Tibial artery (tissue), 4 donors: ENCODE data around the gene CCNL1.

Experiments
- DNase-seq, 2 donors: peaks; one replicate each; pipeline ENCODE4 v3.0.0-alpha.2; 2019
- H3K27ac ChIP-seq, 2 donors: fragments of 200-600 bp; sonication (generic) in 1 of 2; 1 replicate in 1 of 2; 2 replicates in 1 of 2; pipeline ENCODE4 v1.5.1; 2018 to 2019; ENCODE audit warnings: mild to moderate bottlenecking in 1 of 2
- H3K27me3 ChIP-seq, 2 donors: fragments of 200-600 bp; sonication (generic) in 1 of 2; one replicate each; pipeline versions ENCODE4 v1.5.1 to v1.6.0; 2016 to 2019
- H3K36me3 ChIP-seq, 3 donors: fragments of 200-600 bp; sonication (generic) in 2 of 3; one replicate each; pipeline ENCODE4 v1.5.1; 2016 to 2019; ENCODE audit warnings: mild to moderate bottlenecking in 2 of 3
- H3K4me1 ChIP-seq, 4 donors: fragments of 200-600 bp; sonication (generic) in 2 of 4; 1 replicate in 3 of 4; 2 replicates in 1 of 4; pipeline ENCODE4 v1.5.1; 2016 to 2019
- H3K4me3 ChIP-seq, 2 donors: fragments of 200-600 bp; sonication (generic) in 1 of 2; 1 replicate in 1 of 2; 2 replicates in 1 of 2; pipeline ENCODE4 v1.5.1; 2018 to 2019; ENCODE audit warnings: mild to moderate bottlenecking in 2 of 2
- H3K9me3 ChIP-seq, 3 donors: fragments of 200-600 bp; sonication (generic) in 1 of 3; one replicate each; pipeline ENCODE4 v1.5.1; 2016 to 2019
- intact Hi-C: fragments of 100-400 bp; cut with DNase I; formaldehyde crosslinking; loops from one replicate; pipeline ENCODE4 v1.15.0; 2023; ENCODE audit warnings: low total_unique reads
- TF ChIP-seq, protein P1 (sequence below), 2 experiments: fragments of 200-600 bp in 1 of 2; fragments of 450-650 bp in 1 of 2; IDR thresholded peaks; one replicate each; pipeline ENCODE4 v1.5.1; 2017 to 2019; ENCODE audit warnings: antibody characterized with exemption in 2 of 2, mild to moderate bottlenecking in 1 of 2, moderate library complexity in 1 of 2

The CCNL1 gene

DNA sequence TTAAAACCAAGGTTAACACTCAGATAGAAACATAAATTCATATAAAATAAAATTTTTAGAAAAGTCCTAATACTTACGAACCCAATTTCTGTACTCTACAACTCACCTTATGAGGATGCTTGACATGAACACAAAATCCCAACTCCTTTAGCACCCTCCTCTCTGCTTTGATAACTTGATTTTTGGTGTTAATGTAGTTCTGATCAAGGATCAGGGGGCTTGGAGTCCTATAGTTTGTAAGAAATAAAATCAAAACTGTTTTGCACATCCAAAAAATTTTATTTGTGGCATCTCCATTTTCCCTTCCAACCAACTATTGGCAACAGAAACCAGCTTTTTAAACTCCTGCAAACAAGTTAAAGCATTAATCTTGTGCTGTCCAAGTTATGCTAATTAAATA, 7.0 kb downstream of the CCNL1 start:
- H3K27me3 ChIP-seq = no peaks in the 10 kb centered on the region
- H3K9me3 ChIP-seq = no peaks in the 10 kb centered on the region
- intact Hi-C loops = no loop called here
- H3K4me3 ChIP-seq = no peak overlapping the region
- DNase-seq = no peak
- H3K4me1 ChIP-seq = peaks cover 6 to 51% (median 35%) of the 10 kb centered on the region in 4 donors
- TF ChIP-seq, protein P1, sequence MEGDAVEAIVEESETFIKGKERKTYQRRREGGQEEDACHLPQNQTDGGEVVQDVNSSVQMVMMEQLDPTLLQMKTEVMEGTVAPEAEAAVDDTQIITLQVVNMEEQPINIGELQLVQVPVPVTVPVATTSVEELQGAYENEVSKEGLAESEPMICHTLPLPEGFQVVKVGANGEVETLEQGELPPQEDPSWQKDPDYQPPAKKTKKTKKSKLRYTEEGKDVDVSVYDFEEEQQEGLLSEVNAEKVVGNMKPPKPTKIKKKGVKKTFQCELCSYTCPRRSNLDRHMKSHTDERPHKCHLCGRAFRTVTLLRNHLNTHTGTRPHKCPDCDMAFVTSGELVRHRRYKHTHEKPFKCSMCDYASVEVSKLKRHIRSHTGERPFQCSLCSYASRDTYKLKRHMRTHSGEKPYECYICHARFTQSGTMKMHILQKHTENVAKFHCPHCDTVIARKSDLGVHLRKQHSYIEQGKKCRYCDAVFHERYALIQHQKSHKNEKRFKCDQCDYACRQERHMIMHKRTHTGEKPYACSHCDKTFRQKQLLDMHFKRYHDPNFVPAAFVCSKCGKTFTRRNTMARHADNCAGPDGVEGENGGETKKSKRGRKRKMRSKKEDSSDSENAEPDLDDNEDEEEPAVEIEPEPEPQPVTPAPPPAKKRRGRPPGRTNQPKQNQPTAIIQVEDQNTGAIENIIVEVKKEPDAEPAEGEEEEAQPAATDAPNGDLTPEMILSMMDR (IDR thresholded peaks at IDR 0.05) = no peak
- no peak overlapping the region for H3K27ac ChIP-seq
- peaks cover 73 to 91% (median 78%) of the 10 kb centered on the region in 3 donors for H3K36me3 ChIP-seq

DNA sequence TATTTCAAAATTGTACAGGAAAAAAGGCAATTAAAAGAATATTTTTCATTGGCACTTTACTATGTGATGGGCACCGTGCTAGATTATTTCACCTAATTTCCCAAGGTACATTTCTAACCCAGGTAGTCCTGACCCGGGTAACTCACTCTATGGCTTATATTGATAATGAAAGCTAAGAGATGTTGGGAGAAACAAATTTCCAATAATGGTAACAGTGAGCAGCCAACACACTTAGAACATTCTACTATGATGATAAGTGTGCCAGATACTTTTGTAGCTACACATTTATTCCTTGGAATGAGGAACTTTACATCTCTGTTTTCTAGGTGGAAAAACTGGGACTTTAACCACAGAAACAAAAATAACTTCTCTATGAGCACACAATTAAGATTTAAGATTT, 7.5 kb downstream of the CCNL1 start:
- intact Hi-C loops = no loop called here
- H3K36me3 ChIP-seq = peaks cover 76 to 91% (median 78%) of the 10 kb centered on the region in 3 donors
- TF ChIP-seq, protein P1 (IDR thresholded peaks at IDR 0.05) = no peak

DNA sequence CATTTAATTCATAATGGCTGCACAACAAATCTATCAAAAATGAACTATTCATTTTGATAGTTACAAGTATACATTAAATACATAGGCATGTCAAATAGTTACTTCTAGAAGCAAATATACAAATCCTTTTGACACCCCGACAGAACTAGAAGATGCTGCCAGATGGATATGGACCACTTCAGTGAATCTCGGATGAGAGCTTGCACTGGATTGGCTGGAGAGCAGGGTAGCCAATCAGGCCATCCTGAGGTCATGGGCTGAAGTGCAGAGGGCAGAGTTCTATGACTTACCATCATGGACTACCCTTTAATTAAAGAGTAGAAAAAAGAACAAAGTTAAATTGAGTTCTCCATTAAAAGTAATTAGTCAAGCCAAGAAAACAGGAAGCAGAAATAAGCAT, 8.3 kb downstream of the CCNL1 start:
- Histone ChIP-seq H3K4me1 (peaks cover 4 to 38% (median 23%) of the 10 kb centered on the region in 4 donors), H3K36me3 (peaks cover 76 to 91% (median 78%) of the 10 kb centered on the region in 3 donors), H3K27ac (no peak overlapping the region), H3K9me3 (no peaks in the 10 kb centered on the region), H3K27me3 (no peaks in the 10 kb centered on the region), H3K4me3 (no peak overlapping the region)
- TF ChIP-seq, protein P1 (IDR thresholded peaks at IDR 0.05) = no peak
- intact Hi-C loops = no loop called here
- no peak for DNase-seq

More for the DNA sequence above, 7.5 kb downstream of the CCNL1 start:
- Histone ChIP-seq H3K27me3 (no peaks in the 10 kb centered on the region), H3K4me1 (peaks cover 6 to 46% (median 31%) of the 10 kb centered on the region in 4 donors), H3K4me3 (no peak overlapping the region), H3K9me3 (no peaks in the 10 kb centered on the region), H3K27ac (no peak overlapping the region)
- DNase-seq = no peak

DNA sequence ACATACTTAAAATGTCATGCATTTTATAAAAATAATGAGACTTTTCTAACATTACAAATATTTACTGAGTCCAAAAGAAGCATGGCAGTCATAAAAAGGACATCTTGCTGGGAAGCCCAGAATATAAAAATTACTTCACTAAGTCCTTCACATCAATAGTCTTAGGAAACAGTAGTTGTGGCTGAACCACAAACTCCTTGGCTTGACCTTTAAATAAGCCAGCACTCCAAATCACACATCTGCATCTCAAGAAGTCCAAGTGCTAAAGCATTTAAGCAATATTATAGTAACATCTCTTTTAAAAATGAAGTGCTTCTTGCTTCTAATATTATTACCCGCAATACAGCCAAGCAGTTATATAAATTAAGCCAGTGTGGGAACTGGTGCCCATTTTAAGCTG, 8.8 kb downstream of the CCNL1 start:
- peaks cover 76 to 91% (median 78%) of the 10 kb centered on the region in 3 donors for H3K36me3 ChIP-seq
- intact Hi-C loops = no loop called here
- no peak for DNase-seq
- TF ChIP-seq, protein P1 (IDR thresholded peaks at IDR 0.05) = no peak
- H3K27me3 ChIP-seq = no peaks in the 10 kb centered on the region
- no peak overlapping the region for H3K27ac ChIP-seq
- peaks cover 0 to 33% (median 19%) of the 10 kb centered on the region in 4 donors for H3K4me1 ChIP-seq
- H3K4me3 ChIP-seq = no peak overlapping the region
- H3K9me3 ChIP-seq = no peaks in the 10 kb centered on the region

DNA sequence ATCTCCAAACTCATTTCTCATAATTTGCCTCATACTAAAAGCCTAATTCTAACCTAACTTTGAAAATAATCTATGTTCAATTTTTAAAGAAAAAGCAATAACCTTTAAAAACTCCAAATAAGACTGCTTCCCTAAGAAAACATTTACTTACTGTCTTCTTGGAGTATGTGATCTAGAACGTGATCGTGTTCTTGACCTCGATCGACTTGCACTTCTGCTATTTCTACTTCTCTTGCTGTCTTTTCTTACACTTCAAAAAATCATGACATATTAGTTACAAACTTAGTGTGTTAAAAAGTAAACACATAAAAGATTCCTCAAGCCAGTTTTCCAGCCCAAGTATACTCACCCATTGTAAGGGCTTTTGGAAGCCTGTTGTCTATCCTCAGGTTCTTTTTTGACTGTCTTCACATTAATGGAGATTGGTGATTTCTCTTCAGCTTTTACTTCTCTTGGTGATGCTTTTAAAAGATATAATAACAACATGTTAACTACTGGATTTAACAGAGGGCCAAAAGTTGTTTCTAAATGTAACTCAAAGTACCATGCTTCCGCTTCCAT, 10.7 kb downstream of the CCNL1 start:
- no peaks in the 10 kb centered on the region for H3K27me3 ChIP-seq
- no peak overlapping the region for H3K27ac ChIP-seq
- peaks cover 0 to 13% (median 3%) of the 10 kb centered on the region in 4 donors for H3K4me1 ChIP-seq
- no peak for DNase-seq
- no peaks in the 10 kb centered on the region for H3K9me3 ChIP-seq
- H3K36me3 ChIP-seq = peaks cover 86 to 94% (median 91%) of the 10 kb centered on the region in 3 donors
- TF ChIP-seq, protein P1 (IDR thresholded peaks at IDR 0.05) = no peak
- no peak overlapping the region for H3K4me3 ChIP-seq
- intact Hi-C loops = no loop called here
